Endothelial cell of umbilical vein (primary cell): ENCODE data around the gene GRAMD1A. TPM values are rescaled to one million over a fixed set of nuclear protein-coding genes. Genes with fewer than 3 reads are reported as not detected.

Source experiments
- BruUV-seq: library from RNA; stranded (reverse); fragments of 400-500 nt; replicated peaks from 2 replicates; lab custom pipeline; 2021; lab: Mats Ljungman, UMichigan
- CTCF ChIA-PET: fragments of 300-600, 350-600 bp; sonication (Branson Sonifier 250); formaldehyde crosslinking; loops from one replicate; lab custom pipeline; 2021; ENCODE audit warnings: antibody characterized with exemption, inconsistent platforms; lab: Charles Lee
- POLR2A ChIA-PET: fragments of 300-600, 350-600 bp; sonication (Branson Sonifier 250); formaldehyde crosslinking; loops from one replicate; lab custom pipeline; 2021; ENCODE audit warnings: antibody characterized with exemption, inconsistent platforms; lab: Charles Lee
- DNase-seq: peaks from one replicate; pipeline ENCODE4 v3.0.0-alpha.2; 2011; ENCODE audit warnings: low read depth, low spot score
- FAIRE-seq: peaks from 2 replicates; lab custom pipeline; 2011; peaks lifted over from hg19 to GRCh38; lab: Jason Lieb, UNC
- H2AFZ ChIP-seq: 2 replicates; pipeline ENCODE4 v1.6.0; 2012; ENCODE audit warnings: low read depth, low read length, control low read depth, inconsistent platforms
- H3K27ac ChIP-seq: 2 replicates; pipeline ENCODE4 v1.5.1; 2011; ENCODE audit warnings: low read depth, mild to moderate bottlenecking, control low read depth, low read length, moderate library complexity; ENCODE audit not compliant: insufficient read depth
- H3K27me3 ChIP-seq, 2 experiments: 2 replicates each; pipeline versions ENCODE4 v1.6.0 to v1.6.1; 2011; ENCODE audit warnings: low read length in 2 of 2, mixed read lengths in 1 of 2; ENCODE audit not compliant: control insufficient read depth in 2 of 2, insufficient read depth in 2 of 2
- H3K36me3 ChIP-seq, 2 experiments: 2 replicates in 1 of 2; 3 replicates in 1 of 2; pipeline ENCODE4 v1.5.1; 2011; ENCODE audit warnings: low read length in 2 of 2, mild to moderate bottlenecking in 1 of 2, moderate library complexity in 1 of 2; ENCODE audit not compliant: control insufficient read depth in 2 of 2, insufficient read depth in 2 of 2; ENCODE audit errors: extremely low read depth in 1 of 2
- H3K4me1 ChIP-seq: 3 replicates; pipeline ENCODE4 v1.5.1; 2011; ENCODE audit warnings: mild to moderate bottlenecking, low read length; ENCODE audit not compliant: control insufficient read depth, insufficient read depth; ENCODE audit errors: extremely low read depth
- H3K4me2 ChIP-seq: 2 replicates; pipeline ENCODE4 v1.6.1; 2011; ENCODE audit warnings: low read length, control low read depth, mixed read lengths; ENCODE audit not compliant: insufficient read depth
- H3K4me3 ChIP-seq, 3 experiments: fragments of 200-600 bp in 1 of 3; sonication (generic), shearing (Covaris generic) in 1 of 3; replicated peaks in 1 of 3; 2 replicates each; pipeline ENCODE4 v1.5.1; 2011 to 2016; ENCODE audit warnings: control low read depth in 3 of 3, low read length in 3 of 3, mild to moderate bottlenecking in 2 of 3, inconsistent platforms in 1 of 3, low read depth in 1 of 3, moderate library complexity in 1 of 3; ENCODE audit not compliant: insufficient read depth in 1 of 3
- H3K79me2 ChIP-seq: 2 replicates; pipeline ENCODE4 v1.6.0; 2012; ENCODE audit warnings: low read length, inconsistent platforms; ENCODE audit not compliant: control insufficient read depth, insufficient read depth
- H3K9ac ChIP-seq: replicated peaks from 2 replicates; pipeline ENCODE3; 2011; ENCODE audit warnings: low read length, control low read depth; ENCODE audit not compliant: insufficient read depth; ENCODE audit errors: extremely low read depth
- H3K9me1 ChIP-seq: replicated peaks from 3 replicates; pipeline ENCODE4 v1.6.0; 2011; ENCODE audit warnings: mild to moderate bottlenecking, low read length; ENCODE audit not compliant: control insufficient read depth, insufficient read depth; ENCODE audit errors: extremely low read depth
- H3K9me3 ChIP-seq: replicated peaks from 2 replicates; pipeline ENCODE4 v1.5.1; 2012; ENCODE audit warnings: low read length, inconsistent platforms; ENCODE audit not compliant: control insufficient read depth, insufficient read depth
- H4K20me1 ChIP-seq: replicated peaks from 2 replicates; pipeline ENCODE3; 2011; ENCODE audit warnings: mild to moderate bottlenecking, low read length; ENCODE audit not compliant: control insufficient read depth, insufficient read depth; ENCODE audit errors: extremely low read depth
- CTCF ChIP-seq, 2 donors: IDR thresholded peaks; 1 replicate in 1 of 2; 2 replicates in 1 of 2; pipeline ENCODE4 v1.5.1; 2011; ENCODE audit warnings: low read length in 2 of 2, mild to moderate bottlenecking in 2 of 2, moderate library complexity in 2 of 2, control low read depth in 1 of 2, inconsistent platforms in 1 of 2, low read depth in 1 of 2; ENCODE audit not compliant: insufficient read depth in 1 of 2; ENCODE audit errors: extremely low read depth in 1 of 2
- EZH2 ChIP-seq: IDR thresholded peaks from 2 replicates; pipeline ENCODE4 v1.6.1; 2012; ENCODE audit warnings: borderline replicate concordance, low read depth, mild to moderate bottlenecking, moderate library complexity, low read length, inconsistent platforms; ENCODE audit not compliant: severe bottlenecking
- FOS ChIP-seq: IDR thresholded peaks from 2 replicates; pipeline ENCODE4 v1.6.1; 2011; ENCODE audit warnings: mild to moderate bottlenecking, low read length, moderate library complexity, borderline replicate concordance; ENCODE audit not compliant: insufficient read depth
- GATA2 ChIP-seq: IDR thresholded peaks from 2 replicates; pipeline ENCODE4 v1.7.0; 2011; ENCODE audit warnings: low read depth, mild to moderate bottlenecking, moderate library complexity, mixed read lengths, low read length; ENCODE audit not compliant: insufficient read length, insufficient read depth
- JUN ChIP-seq: IDR thresholded peaks from 2 replicates; pipeline ENCODE4 v1.6.1; 2011; ENCODE audit warnings: borderline replicate concordance, low read depth; ENCODE audit not compliant: insufficient read length, insufficient read depth
- MAX ChIP-seq: IDR thresholded peaks from 2 replicates; pipeline ENCODE4 v1.6.1; 2011; ENCODE audit not compliant: insufficient read depth, insufficient read length
- MYC ChIP-seq: IDR thresholded peaks from one replicate; pipeline ENCODE4 v1.6.1; 2011; ENCODE audit warnings: mild to moderate bottlenecking, low read depth, low read length
- POLR2A ChIP-seq: IDR thresholded peaks from 2 replicates; pipeline ENCODE4 v1.6.1; 2012; ENCODE audit warnings: low read depth, mild to moderate bottlenecking, control low read depth, low read length
- dilution Hi-C: fragments of 300-500 bp; cut with MboI; formaldehyde crosslinking; loops from one replicate; pipeline ENCODE4 v1.15.0; 2019; ENCODE audit warnings: low sequenced_read_pairs; ENCODE audit not compliant: extremely low pct_ligation_motif_present
- intact Hi-C: fragments of 100-400 bp; cut with micrococcal nuclease; formaldehyde crosslinking; loops from one replicate; pipeline ENCODE4 v1.10.0; 2022
- polyA plus RNA-seq, 4 experiments: library from polyadenylated mRNA; depleted of rRNA in 3 of 4; stranded (reverse) in 3 of 4; unstranded in 1 of 4; fragments of >200 nt; gene quantifications; 2 replicates each; pipeline versions ENCODE4 v1.2.1 to v1.2.3, GENCODE V29; 2011 to 2012; ENCODE audit warnings: missing spikeins in 1 of 4
- total RNA-seq: library from RNA; stranded (reverse); gene quantifications from 2 replicates; pipeline ENCODE4 v1.2.3, GENCODE V29; 2021

Gene GRAMD1A
- total and polyA plus RNA-seq, 2 donors (not counting 3 experiments of a cell fraction or from before 2014, with no cell fraction given) = 127 to 130 TPM

- FAIRE-seq (no peak), DNase-seq (no peak)
- Histone ChIP-seq H3K27ac (no peak overlapping the region), H3K4me1 (no peaks in the 10 kb centered on the region), H3K4me3 (no peak overlapping the region), H3K4me2 (no peak overlapping the region), H3K9ac (no peak overlapping the region), H3K9me1 (no peaks in the 10 kb centered on the region), H3K27me3 (no peaks in the 10 kb centered on the region), H2AFZ (no peak overlapping the region), H3K9me3 (no peaks in the 10 kb centered on the region), H4K20me1 (no peaks in the 10 kb centered on the region), H3K79me2 (no peaks in the 10 kb centered on the region), H3K36me3 (peaks cover 10 to 71% of the 10 kb centered on the region in 2 experiments)
- intact Hi-C loops = no loop called here
- BruUV-seq = no TSS peak
- TF ChIP-seq GATA2 (no peak), MAX (no peak)
- ChIA-PET POLR2A (no interaction called here), CTCF (no interaction called here)
- dilution Hi-C loops = no loop called here
Observed at GRCh38 chr19:35021016-35021415, 20.9 kb downstream of the GRAMD1A start.

GRCh38 chr19:35021596-35021995, 21.5 kb downstream of the GRAMD1A start:
- CTCF ChIA-PET = no interaction called here
- Histone ChIP-seq H3K27me3 (no peaks in the 10 kb centered on the region), H3K4me1 (no peaks in the 10 kb centered on the region), H4K20me1 (no peaks in the 10 kb centered on the region), H3K9ac (no peak overlapping the region), H3K27ac (no peak overlapping the region), H2AFZ (no peak overlapping the region), H3K36me3 (peaks cover 10 to 74% of the 10 kb centered on the region in 2 experiments), H3K79me2 (no peaks in the 10 kb centered on the region), H3K4me2 (no peak overlapping the region), H3K4me3 (no peak overlapping the region), H3K9me1 (no peaks in the 10 kb centered on the region), H3K9me3 (no peaks in the 10 kb centered on the region)
- DNase-seq (no peak), FAIRE-seq (no peak)
- dilution Hi-C loops (no loop called here), intact Hi-C loops (no loop called here)
- POLR2A ChIA-PET = no interaction called here
- TF ChIP-seq CTCF (IDR thresholded peaks at IDR 0.05; ENCODE audit: extremely low read depth in 1 of 2, insufficient read depth in 1 of 2, low read depth in 1 of 2, low read length in 2 of 2) (no peak), EZH2 (no peak), MAX (no peak), POLR2A (no peak), FOS (no peak), MYC (no peak), JUN (no peak)
- no TSS peak for BruUV-seq
